Endothelial cell of umbilical vein (primary cell): ENCODE results near the gene HMG20B. TPM values are rescaled to one million over a fixed set of nuclear protein-coding genes. Genes with fewer than 3 reads are reported as not detected.

ENCODE experiments used
- BruUV-seq: library from RNA; stranded (reverse); fragments of 400-500 nt; replicated peaks from 2 replicates; lab custom pipeline; 2021; lab: Mats Ljungman, UMichigan
- CTCF ChIA-PET: fragments of 300-600, 350-600 bp; sonication (Branson Sonifier 250); formaldehyde crosslinking; loops from one replicate; lab custom pipeline; 2021; ENCODE audit warnings: antibody characterized with exemption, inconsistent platforms; lab: Charles Lee
- POLR2A ChIA-PET: fragments of 300-600, 350-600 bp; sonication (Branson Sonifier 250); formaldehyde crosslinking; loops from one replicate; lab custom pipeline; 2021; ENCODE audit warnings: antibody characterized with exemption, inconsistent platforms; lab: Charles Lee
- DNase-seq: peaks from one replicate; pipeline ENCODE4 v3.0.0-alpha.2; 2011; ENCODE audit warnings: low read depth, low spot score
- FAIRE-seq: peaks from 2 replicates; lab custom pipeline; 2011; peaks lifted over from hg19 to GRCh38; lab: Jason Lieb, UNC
- H2AFZ ChIP-seq: 2 replicates; pipeline ENCODE4 v1.6.0; 2012; ENCODE audit warnings: low read depth, low read length, control low read depth, inconsistent platforms
- H3K27ac ChIP-seq: 2 replicates; pipeline ENCODE4 v1.5.1; 2011; ENCODE audit warnings: low read depth, mild to moderate bottlenecking, control low read depth, low read length, moderate library complexity; ENCODE audit not compliant: insufficient read depth
- H3K27me3 ChIP-seq, 2 experiments: 2 replicates each; pipeline versions ENCODE4 v1.6.0 to v1.6.1; 2011; ENCODE audit warnings: low read length in 2 of 2, mixed read lengths in 1 of 2; ENCODE audit not compliant: control insufficient read depth in 2 of 2, insufficient read depth in 2 of 2
- H3K36me3 ChIP-seq, 2 experiments: 2 replicates in 1 of 2; 3 replicates in 1 of 2; pipeline ENCODE4 v1.5.1; 2011; ENCODE audit warnings: low read length in 2 of 2, mild to moderate bottlenecking in 1 of 2, moderate library complexity in 1 of 2; ENCODE audit not compliant: control insufficient read depth in 2 of 2, insufficient read depth in 2 of 2; ENCODE audit errors: extremely low read depth in 1 of 2
- H3K4me1 ChIP-seq: 3 replicates; pipeline ENCODE4 v1.5.1; 2011; ENCODE audit warnings: mild to moderate bottlenecking, low read length; ENCODE audit not compliant: control insufficient read depth, insufficient read depth; ENCODE audit errors: extremely low read depth
- H3K4me2 ChIP-seq: 2 replicates; pipeline ENCODE4 v1.6.1; 2011; ENCODE audit warnings: low read length, control low read depth, mixed read lengths; ENCODE audit not compliant: insufficient read depth
- H3K4me3 ChIP-seq, 3 experiments: fragments of 200-600 bp in 1 of 3; sonication (generic), shearing (Covaris generic) in 1 of 3; replicated peaks in 1 of 3; 2 replicates each; pipeline ENCODE4 v1.5.1; 2011 to 2016; ENCODE audit warnings: control low read depth in 3 of 3, low read length in 3 of 3, mild to moderate bottlenecking in 2 of 3, inconsistent platforms in 1 of 3, low read depth in 1 of 3, moderate library complexity in 1 of 3; ENCODE audit not compliant: insufficient read depth in 1 of 3
- H3K79me2 ChIP-seq: 2 replicates; pipeline ENCODE4 v1.6.0; 2012; ENCODE audit warnings: low read length, inconsistent platforms; ENCODE audit not compliant: control insufficient read depth, insufficient read depth
- H3K9ac ChIP-seq: replicated peaks from 2 replicates; pipeline ENCODE3; 2011; ENCODE audit warnings: low read length, control low read depth; ENCODE audit not compliant: insufficient read depth; ENCODE audit errors: extremely low read depth
- H3K9me1 ChIP-seq: replicated peaks from 3 replicates; pipeline ENCODE4 v1.6.0; 2011; ENCODE audit warnings: mild to moderate bottlenecking, low read length; ENCODE audit not compliant: control insufficient read depth, insufficient read depth; ENCODE audit errors: extremely low read depth
- H3K9me3 ChIP-seq: replicated peaks from 2 replicates; pipeline ENCODE4 v1.5.1; 2012; ENCODE audit warnings: low read length, inconsistent platforms; ENCODE audit not compliant: control insufficient read depth, insufficient read depth
- H4K20me1 ChIP-seq: replicated peaks from 2 replicates; pipeline ENCODE3; 2011; ENCODE audit warnings: mild to moderate bottlenecking, low read length; ENCODE audit not compliant: control insufficient read depth, insufficient read depth; ENCODE audit errors: extremely low read depth
- JUN ChIP-seq: IDR thresholded peaks from 2 replicates; pipeline ENCODE4 v1.6.1; 2011; ENCODE audit warnings: borderline replicate concordance, low read depth; ENCODE audit not compliant: insufficient read length, insufficient read depth
- MAX ChIP-seq: IDR thresholded peaks from 2 replicates; pipeline ENCODE4 v1.6.1; 2011; ENCODE audit not compliant: insufficient read depth, insufficient read length
- POLR2AphosphoS5 ChIP-seq: IDR thresholded peaks from 2 replicates; pipeline ENCODE4 v1.6.1; 2012; ENCODE audit warnings: low read depth, mild to moderate bottlenecking, control low read depth, low read length, moderate library complexity; ENCODE audit not compliant: insufficient read depth
- dilution Hi-C: fragments of 300-500 bp; cut with MboI; formaldehyde crosslinking; loops from one replicate; pipeline ENCODE4 v1.15.0; 2019; ENCODE audit warnings: low sequenced_read_pairs; ENCODE audit not compliant: extremely low pct_ligation_motif_present
- intact Hi-C: fragments of 100-400 bp; cut with micrococcal nuclease; formaldehyde crosslinking; loops from one replicate; pipeline ENCODE4 v1.10.0; 2022
- polyA plus RNA-seq, 4 experiments: library from polyadenylated mRNA; depleted of rRNA in 3 of 4; stranded (reverse) in 3 of 4; unstranded in 1 of 4; fragments of >200 nt; gene quantifications; 2 replicates each; pipeline versions ENCODE4 v1.2.1 to v1.2.3, GENCODE V29; 2011 to 2012; ENCODE audit warnings: missing spikeins in 1 of 4
- total RNA-seq: library from RNA; stranded (reverse); gene quantifications from 2 replicates; pipeline ENCODE4 v1.2.3, GENCODE V29; 2021

Gene HMG20B
- total and polyA plus RNA-seq, 2 donors (not counting 3 experiments of a cell fraction or from before 2014, with no cell fraction given), result 53.2 to 98.2 TPM

DNA sequence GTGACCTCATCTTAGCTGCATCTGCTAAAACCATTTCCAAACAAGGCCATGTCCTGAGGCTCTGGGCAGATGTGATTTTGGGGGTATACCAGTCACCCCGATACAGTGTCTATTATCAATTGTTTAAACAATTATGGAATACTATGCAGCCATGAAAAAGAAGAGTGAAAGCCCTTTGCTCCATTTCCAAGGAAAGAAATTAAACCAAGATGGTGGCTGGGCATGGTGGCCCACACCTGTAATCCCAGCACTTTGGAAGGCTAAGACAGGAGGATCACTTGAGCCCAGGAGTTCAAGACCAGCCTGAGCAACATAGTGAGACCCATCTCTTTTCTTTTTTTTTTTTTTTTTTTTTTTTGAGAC lies 33.0 kb upstream of the HMG20B start:
- Histone ChIP-seq H3K4me2 (no peak overlapping the region), H3K9me1 (no peaks in the 10 kb centered on the region), H4K20me1 (no peaks in the 10 kb centered on the region), H3K4me1 (no peaks in the 10 kb centered on the region), H3K27ac (no peak overlapping the region), H3K27me3 (no peaks in the 10 kb centered on the region), H3K4me3 (no peak overlapping the region), H3K79me2 (no peaks in the 10 kb centered on the region), H3K9me3 (no peaks in the 10 kb centered on the region), H3K36me3 (peaks cover 0 to 9% of the 10 kb centered on the region in 2 experiments), H2AFZ (no peak overlapping the region), H3K9ac (no peak overlapping the region)
- DNase-seq (no peak), FAIRE-seq (no peak)
- BruUV-seq, result no TSS peak
- intact Hi-C loops (no loop called here), dilution Hi-C loops (no loop called here)
- CTCF ChIA-PET, result no interaction called here
- TF ChIP-seq MAX, result no peak
- POLR2A ChIA-PET, result no interaction called here

GRCh38 chr19:3543150-3544057 lies 29.3 kb upstream of the HMG20B start:
- H3K27me3 ChIP-seq, result no peaks in the 10 kb centered on the region
- H3K9me3 ChIP-seq, result no peaks in the 10 kb centered on the region
- dilution Hi-C loops, result no loop called here
- DNase-seq (no peak), FAIRE-seq (no peak)
- peaks cover 0 to 10% of the 10 kb centered on the region in 2 experiments for H3K36me3 ChIP-seq
- no TSS peak for BruUV-seq
- POLR2A ChIA-PET, result no interaction called here
- CTCF ChIA-PET, result interaction anchor here (1.4 to 2.8 kb wide), 4 partner anchors 13 to 168 kb away, joined by 4 to 34 read pairs (median 25); partner anchors contain the start of genes MFSD12 and TJP3
- H3K4me2 ChIP-seq, result no peak overlapping the region
- TF ChIP-seq POLR2AphosphoS5 (no peak), JUN (no peak)
- no peak overlapping the region for H2AFZ ChIP-seq
- H4K20me1 ChIP-seq, result no peaks in the 10 kb centered on the region
- H3K27ac ChIP-seq, result no peak overlapping the region
- no peaks in the 10 kb centered on the region for H3K4me1 ChIP-seq
- H3K79me2 ChIP-seq, result no peaks in the 10 kb centered on the region
- no peak overlapping the region for H3K9ac ChIP-seq
- intact Hi-C loops, result no loop called here
- H3K4me3 ChIP-seq, result no peak overlapping the region
- H3K9me1 ChIP-seq, result no peaks in the 10 kb centered on the region
